Mucosa of descending colon (tissue), 3 donors: ENCODE measurements around the gene RTEL1. TPM values are rescaled to one million over a fixed set of nuclear protein-coding genes. Genes with fewer than 3 reads are reported as not detected.

ENCODE experiments used
- ATAC-seq: fragments of 200-7000 bp; cut with Tn5 transposase; one replicate; pipeline ENCODE4 v1.9.1; 2020; ENCODE audit warnings: mild to moderate bottlenecking, moderate library complexity
- DNase-seq, 3 donors: peaks; one replicate each; pipeline ENCODE4 v3.0.0-alpha.2; 2020
- H3K36me3 ChIP-seq: fragments of 200-600 bp; one replicate; pipeline ENCODE4 v1.8.0; 2021; ENCODE audit warnings: low read depth, mild to moderate bottlenecking
- H3K4me1 ChIP-seq: fragments of 200-600 bp; one replicate; pipeline ENCODE4 v1.8.0; 2021; ENCODE audit warnings: low read depth, mild to moderate bottlenecking
- H3K4me3 ChIP-seq: fragments of 200-600 bp; one replicate; pipeline ENCODE4 v1.8.0; 2021; ENCODE audit warnings: mild to moderate bottlenecking
- H3K9me3 ChIP-seq: fragments of 200-600 bp; one replicate; pipeline ENCODE4 v1.8.0; 2021; ENCODE audit warnings: mild to moderate bottlenecking
- intact Hi-C, 2 donors: fragments of 100-400 bp; cut with DNase I in 1 of 2; cut with micrococcal nuclease in 1 of 2; formaldehyde crosslinking; loops; one replicate each; pipeline versions ENCODE4 v1.11.0 to v1.11.1; 2022; cut with DNase I, micrococcal nuclease
- total RNA-seq, 3 donors: library from RNA; stranded (reverse); fragmentation: NEBNext Ultra II Directional in 2 of 3; extraction: Animal tissue kit (Norgen Biotek cat#: 25700) in 2 of 3; gene quantifications; one replicate each; pipeline versions ENCODE4 v1.2.1 to v1.2.4, GENCODE V29; 2021 to 2023
- TF ChIP-seq, protein P1 (sequence below): fragments of 200-600 bp; IDR thresholded peaks from one replicate; pipeline ENCODE4 v1.8.0; 2022; ENCODE audit warnings: antibody characterized with exemption, mild to moderate bottlenecking
- donor health status: DM: no; HTN: no; CAD: no; lungs with moderate emphysema.
- donor health status: DM: no; HTN: no; CAD: no.
- donor health status: DM: no; HTN: yes; CAD: no.

RTEL1 gene
- total RNA-seq, 3 donors from 2014 or later: 23.5 to 42.8 (median 34.2) TPM

DNA sequence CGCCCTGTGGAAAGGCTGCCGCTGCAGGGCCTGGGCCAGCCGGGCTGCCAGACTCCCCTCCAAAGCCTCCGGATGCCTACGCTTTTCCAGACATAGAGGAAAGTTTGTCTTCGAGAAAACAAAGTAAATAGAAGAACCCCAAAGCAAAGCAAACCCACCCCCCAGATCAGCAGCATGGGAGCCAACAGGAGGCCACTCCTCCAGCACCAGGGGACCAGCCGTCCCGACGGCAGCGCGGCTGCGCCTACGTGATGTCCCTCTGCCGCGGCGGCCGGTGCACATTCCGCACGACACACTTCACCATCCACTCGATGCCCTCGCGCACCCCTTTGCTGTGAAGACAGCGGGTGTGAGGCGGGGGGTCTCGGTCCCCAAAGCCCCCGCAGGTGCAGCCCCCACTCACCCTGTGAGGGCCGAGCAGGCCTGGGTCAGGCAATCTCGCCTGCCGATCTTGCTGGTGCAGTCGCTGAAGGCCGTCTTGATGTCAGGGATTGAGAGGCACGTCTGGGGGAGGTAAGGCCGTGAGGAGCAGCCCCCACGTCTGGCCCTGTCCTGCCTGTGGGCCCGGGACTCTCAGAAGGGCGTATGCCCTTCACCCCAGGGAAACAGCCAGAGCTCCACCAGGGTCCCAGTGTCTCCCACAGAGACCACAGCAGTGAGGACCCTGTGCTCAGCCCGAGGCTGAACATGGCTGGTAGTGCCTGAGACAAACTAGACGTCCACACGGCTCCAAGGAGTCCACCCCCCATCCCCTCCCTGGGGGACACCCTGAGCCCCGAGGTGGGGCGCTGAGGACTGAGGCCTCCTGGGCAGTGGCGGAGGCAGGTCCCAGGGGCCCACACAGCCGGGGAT, 42.3 kb downstream of the RTEL1 start:
- H3K4me3 ChIP-seq: no peak overlapping the region
- ATAC-seq (no peak), DNase-seq (peak in 1 of 3 donors; percentile 51)
- peaks cover 35% of the 10 kb centered on the region for H3K4me1 ChIP-seq
- intact Hi-C loops: no loop called here
- no peaks in the 10 kb centered on the region for H3K36me3 ChIP-seq
- TF ChIP-seq, protein P1, sequence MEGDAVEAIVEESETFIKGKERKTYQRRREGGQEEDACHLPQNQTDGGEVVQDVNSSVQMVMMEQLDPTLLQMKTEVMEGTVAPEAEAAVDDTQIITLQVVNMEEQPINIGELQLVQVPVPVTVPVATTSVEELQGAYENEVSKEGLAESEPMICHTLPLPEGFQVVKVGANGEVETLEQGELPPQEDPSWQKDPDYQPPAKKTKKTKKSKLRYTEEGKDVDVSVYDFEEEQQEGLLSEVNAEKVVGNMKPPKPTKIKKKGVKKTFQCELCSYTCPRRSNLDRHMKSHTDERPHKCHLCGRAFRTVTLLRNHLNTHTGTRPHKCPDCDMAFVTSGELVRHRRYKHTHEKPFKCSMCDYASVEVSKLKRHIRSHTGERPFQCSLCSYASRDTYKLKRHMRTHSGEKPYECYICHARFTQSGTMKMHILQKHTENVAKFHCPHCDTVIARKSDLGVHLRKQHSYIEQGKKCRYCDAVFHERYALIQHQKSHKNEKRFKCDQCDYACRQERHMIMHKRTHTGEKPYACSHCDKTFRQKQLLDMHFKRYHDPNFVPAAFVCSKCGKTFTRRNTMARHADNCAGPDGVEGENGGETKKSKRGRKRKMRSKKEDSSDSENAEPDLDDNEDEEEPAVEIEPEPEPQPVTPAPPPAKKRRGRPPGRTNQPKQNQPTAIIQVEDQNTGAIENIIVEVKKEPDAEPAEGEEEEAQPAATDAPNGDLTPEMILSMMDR: no peak
- no peaks in the 10 kb centered on the region for H3K9me3 ChIP-seq

DNA sequence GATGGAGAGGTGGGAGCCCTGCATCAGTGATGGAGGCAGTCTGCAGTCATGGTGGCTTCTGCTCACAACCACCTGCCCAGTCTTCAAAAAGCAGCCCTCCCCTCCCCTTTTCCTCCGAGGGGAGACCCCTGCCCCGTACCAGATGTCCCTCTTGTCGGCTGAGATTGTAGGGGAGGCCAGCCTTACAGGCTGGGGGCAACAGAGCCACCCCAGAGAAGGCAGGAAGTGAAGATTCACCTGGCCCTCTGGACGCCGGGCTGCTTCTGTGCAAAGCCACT, 42.9 kb downstream of the RTEL1 start:
- ATAC-seq (no peak), DNase-seq (peak in 1 of 3 donors; percentile 49)
- intact Hi-C loops: no loop called here
- no peaks in the 10 kb centered on the region for H3K9me3 ChIP-seq
- TF ChIP-seq, protein P1: no peak
- H3K4me3 ChIP-seq: no peak overlapping the region
- H3K36me3 ChIP-seq: no peaks in the 10 kb centered on the region
- peaks cover 35% of the 10 kb centered on the region for H3K4me1 ChIP-seq

DNA sequence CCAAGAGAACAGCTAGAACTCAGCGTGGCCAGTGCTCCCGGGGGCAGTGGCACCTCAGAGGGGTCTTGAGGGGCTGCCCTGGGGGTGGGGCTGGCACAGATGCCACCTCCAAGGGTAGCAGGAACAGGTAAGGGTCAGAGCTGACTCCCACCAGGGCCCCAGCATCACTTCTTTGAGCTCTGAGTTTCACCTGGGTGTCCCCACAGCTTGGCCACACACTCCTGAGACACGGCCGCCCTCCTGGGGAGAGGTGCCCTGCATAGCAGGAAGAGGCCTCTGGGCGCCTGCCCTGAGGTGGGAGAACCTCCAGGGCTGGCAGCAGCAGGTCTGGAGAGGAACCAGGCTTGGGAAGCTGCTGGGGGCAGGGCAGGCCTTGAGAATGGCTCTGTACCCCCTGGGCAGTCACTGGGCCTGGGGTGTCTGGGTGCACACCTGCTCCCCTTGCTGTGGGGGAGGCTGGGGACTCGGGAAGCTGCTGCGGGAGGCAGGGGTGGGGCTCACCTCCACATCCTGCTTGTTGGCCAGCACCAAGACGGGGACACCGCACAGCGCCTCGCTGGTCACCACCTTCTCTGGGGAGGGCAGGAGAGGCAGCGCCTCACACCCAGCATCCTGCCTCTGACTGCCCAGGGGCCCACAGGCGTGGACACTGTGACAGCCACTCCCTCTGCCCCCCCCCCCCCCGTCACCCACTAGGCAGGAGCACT, 43.4 kb downstream of the RTEL1 start:
- intact Hi-C loops: no loop called here
- ATAC-seq: no peak

DNA sequence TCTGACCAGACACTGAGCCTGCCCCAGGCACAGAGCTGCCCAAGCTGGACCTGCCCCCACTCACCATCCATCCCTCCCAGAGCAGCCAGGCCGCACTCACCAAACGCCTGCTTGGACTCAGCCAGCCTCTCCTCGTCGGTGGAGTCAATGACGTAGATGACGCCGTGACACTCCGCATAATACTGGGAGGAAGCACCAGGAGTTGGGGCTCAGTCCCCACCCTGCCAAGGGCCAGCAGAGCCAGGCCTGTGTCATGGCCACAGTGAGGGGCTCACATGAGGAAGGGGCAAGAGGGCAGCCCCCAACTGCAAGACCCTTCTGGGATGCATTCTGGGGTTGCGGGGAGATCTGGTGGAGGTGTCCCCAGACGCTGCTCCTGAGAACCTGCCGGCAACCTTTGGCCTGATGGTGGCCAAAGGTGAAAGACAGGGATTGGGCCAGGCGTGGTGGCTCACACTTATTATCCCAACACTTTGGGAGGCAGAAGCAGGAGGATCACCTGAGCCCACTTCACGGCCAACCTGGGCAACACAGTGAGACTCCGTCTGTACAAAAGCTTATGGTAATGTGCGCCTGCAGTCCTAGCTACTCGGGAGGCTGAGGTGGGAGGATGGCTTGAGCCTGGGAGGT, 44.0 kb downstream of the RTEL1 start:
- intact Hi-C loops: no loop called here
- TF ChIP-seq, protein P1: no peak
- ATAC-seq (no peak), DNase-seq (peak in 1 of 3 donors; percentile 48)
- peaks cover 29% of the 10 kb centered on the region for H3K4me1 ChIP-seq
- H3K36me3 ChIP-seq: no peaks in the 10 kb centered on the region
- H3K4me3 ChIP-seq: no peak overlapping the region
- no peaks in the 10 kb centered on the region for H3K9me3 ChIP-seq

More for the DNA sequence above, 43.4 kb downstream of the RTEL1 start:
- Histone ChIP-seq H3K4me3 (no peak overlapping the region), H3K4me1 (peaks cover 35% of the 10 kb centered on the region), H3K9me3 (no peaks in the 10 kb centered on the region), H3K36me3 (no peaks in the 10 kb centered on the region)
- TF ChIP-seq, protein P1: no peak
- DNase-seq: peak in 1 of 3 donors; percentile 57

DNA sequence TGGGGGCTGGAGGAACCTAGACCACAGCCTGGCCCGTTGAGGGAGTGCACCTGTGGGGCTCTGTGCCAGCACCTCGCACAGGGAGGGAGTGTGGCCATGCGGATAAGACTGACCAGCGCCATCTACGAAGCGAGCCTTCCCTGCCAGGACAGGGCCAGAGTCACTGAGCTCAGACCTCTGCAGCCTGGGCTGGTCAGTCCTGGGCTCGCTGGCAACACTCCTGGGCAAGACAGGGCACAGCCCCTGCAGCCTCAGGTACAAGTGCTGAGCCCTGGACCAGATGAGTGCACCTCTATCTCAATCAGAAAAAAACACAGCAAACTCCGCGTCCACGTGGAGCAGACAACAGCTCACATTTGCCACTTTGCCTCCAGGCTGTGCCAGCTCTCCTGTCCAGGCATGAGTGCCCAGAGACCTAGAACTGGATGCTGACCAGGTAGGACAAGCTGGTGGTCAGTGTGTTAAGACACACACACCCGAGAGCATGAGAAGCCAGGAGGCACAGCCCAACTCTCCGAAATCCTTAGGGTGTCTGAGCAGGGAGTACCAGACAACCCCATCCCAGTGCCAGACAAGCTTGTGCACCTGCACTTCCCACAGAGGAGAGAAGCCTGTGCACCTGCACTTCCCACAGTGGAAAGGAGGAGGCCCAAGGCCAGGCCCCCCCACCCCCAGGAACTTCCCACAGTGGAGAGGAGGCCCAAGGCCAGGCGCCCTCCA, 44.8 kb downstream of the RTEL1 start:
- TF ChIP-seq, protein P1: no peak
- Histone ChIP-seq H3K4me1 (peaks cover 23% of the 10 kb centered on the region), H3K4me3 (no peak overlapping the region), H3K36me3 (no peaks in the 10 kb centered on the region), H3K9me3 (no peaks in the 10 kb centered on the region)
- ATAC-seq (no peak), DNase-seq (peak in 1 of 3 donors; percentile 31)
- intact Hi-C loops: no loop called here
